ENCODE results near the gene GOLGA8S.
"Not testable (repeated sequence)": the region's sequence is repeated elsewhere in the genome, so short reads cannot be mapped to it uniquely, and the experiment has no call there.

Gene GOLGA8S

GRCh38 chr15:23399207-23399606 lies 44.7 kb downstream of the GOLGA8S start:
- DNase-seq (ENCODE audit: low spot score): not testable (repeated sequence)

GRCh38 chr15:23401627-23402026 lies 47.1 kb downstream of the GOLGA8S start:
- DNase-seq (ENCODE audit: low spot score): no peak

- DNase-seq (ENCODE audit: low spot score): no peak
Observed at GRCh38 chr15:23402140-23402539, 47.6 kb downstream of the GOLGA8S start.

- no peak for DNase-seq (ENCODE audit: low spot score)
Observed at GRCh38 chr15:23402544-23402943, 48.0 kb downstream of the GOLGA8S start.

- no peak for DNase-seq (ENCODE audit: low spot score)
Observed at GRCh38 chr15:23403550-23403949, 49.0 kb downstream of the GOLGA8S start.

- no peak for DNase-seq (ENCODE audit: low spot score)
Observed at GRCh38 chr15:23411841-23412240, 57.3 kb downstream of the GOLGA8S start.

- not testable (repeated sequence) for DNase-seq (ENCODE audit: low spot score)
Observed at GRCh38 chr15:23412881-23413600, 58.5 kb downstream of the GOLGA8S start.

Measured in hematopoietic multipotent progenitor cell treated with erythropoietin and hydrocortisone succinate and interleukin-3 and kit ligand, for 17 days (in vitro differentiated cells).